ENCODE data around the gene HLA-DOA. TPM values are rescaled to one million over a fixed set of nuclear protein-coding genes. Genes with fewer than 3 reads are reported as not detected.

The HLA-DOA gene
- total RNA-seq, 4 donors from 2014 or later = 3.8 to 11.5 (median 8.3) TPM

GRCh38 chr6:33023536-33023935, 14.1 kb upstream of the HLA-DOA start:
- no peak for TF ChIP-seq EP300 (IDR thresholded peaks at IDR 0.05)
- TF ChIP-seq, protein P1, sequence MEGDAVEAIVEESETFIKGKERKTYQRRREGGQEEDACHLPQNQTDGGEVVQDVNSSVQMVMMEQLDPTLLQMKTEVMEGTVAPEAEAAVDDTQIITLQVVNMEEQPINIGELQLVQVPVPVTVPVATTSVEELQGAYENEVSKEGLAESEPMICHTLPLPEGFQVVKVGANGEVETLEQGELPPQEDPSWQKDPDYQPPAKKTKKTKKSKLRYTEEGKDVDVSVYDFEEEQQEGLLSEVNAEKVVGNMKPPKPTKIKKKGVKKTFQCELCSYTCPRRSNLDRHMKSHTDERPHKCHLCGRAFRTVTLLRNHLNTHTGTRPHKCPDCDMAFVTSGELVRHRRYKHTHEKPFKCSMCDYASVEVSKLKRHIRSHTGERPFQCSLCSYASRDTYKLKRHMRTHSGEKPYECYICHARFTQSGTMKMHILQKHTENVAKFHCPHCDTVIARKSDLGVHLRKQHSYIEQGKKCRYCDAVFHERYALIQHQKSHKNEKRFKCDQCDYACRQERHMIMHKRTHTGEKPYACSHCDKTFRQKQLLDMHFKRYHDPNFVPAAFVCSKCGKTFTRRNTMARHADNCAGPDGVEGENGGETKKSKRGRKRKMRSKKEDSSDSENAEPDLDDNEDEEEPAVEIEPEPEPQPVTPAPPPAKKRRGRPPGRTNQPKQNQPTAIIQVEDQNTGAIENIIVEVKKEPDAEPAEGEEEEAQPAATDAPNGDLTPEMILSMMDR (IDR thresholded peaks at IDR 0.05) = no peak
- no peak for TF ChIP-seq POLR2AphosphoS5 (IDR thresholded peaks at IDR 0.05)
- no peak for TF ChIP-seq POLR2A (IDR thresholded peaks at IDR 0.05; ENCODE audit: low read depth)
- intact Hi-C loops (cut with DNase I) = no loop called here
- Histone ChIP-seq H3K27ac (replicated peaks in 1 of 4) (no peak overlapping the region), H3K36me3 (no peaks in the 10 kb centered on the region), H3K4me3 (no peak overlapping the region), H3K4me1 (peaks cover 9 to 22% (median 15%) of the 10 kb centered on the region in 4 donors), H3K9me3 (no peaks in the 10 kb centered on the region), H3K27me3 (peaks cover 0 to 3% (median 0%) of the 10 kb centered on the region in 4 donors)
- DNase-seq (ENCODE audit: extremely low spot score) = no peak
- 71% methylated on average over 3 of the region's 3 CpGs for WGBS

DNA sequence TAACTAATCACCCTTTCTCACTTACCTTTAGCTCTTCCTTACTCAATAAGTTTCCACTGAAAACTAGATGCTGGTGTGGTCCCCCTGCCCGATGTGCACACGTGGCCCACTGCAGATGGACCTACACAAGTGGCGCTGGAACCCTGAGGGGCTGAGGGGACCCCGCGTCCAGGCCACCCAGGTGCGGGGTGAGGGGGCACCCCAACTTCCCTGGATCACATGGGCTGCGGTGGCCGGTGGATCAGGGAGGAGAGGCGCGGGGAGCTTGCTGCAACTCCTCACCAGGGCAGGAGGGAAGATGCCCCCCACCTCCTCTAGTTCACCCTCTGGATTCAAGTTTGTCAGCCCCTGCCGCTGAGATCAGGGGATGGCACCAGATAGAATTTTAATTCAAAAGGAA, 12.5 kb upstream of the HLA-DOA start:
- Histone ChIP-seq H3K36me3 (no peaks in the 10 kb centered on the region), H3K27ac (replicated peaks in 1 of 4) (no peak overlapping the region), H3K27me3 (peaks cover 0 to 13% (median 2%) of the 10 kb centered on the region in 4 donors), H3K9me3 (no peaks in the 10 kb centered on the region), H3K4me1 (peaks cover 19 to 24% (median 22%) of the 10 kb centered on the region in 4 donors), H3K4me3 (no peak overlapping the region)
- intact Hi-C loops (cut with DNase I) = no loop called here
- 69% methylated on average over 5 of the region's 11 CpGs for WGBS
- TF ChIP-seq, protein P1 (IDR thresholded peaks at IDR 0.05) = no peak
- TF ChIP-seq POLR2AphosphoS5 (IDR thresholded peaks at IDR 0.05) (no peak), POLR2A (IDR thresholded peaks at IDR 0.05; ENCODE audit: low read depth) (no peak), EP300 (IDR thresholded peaks at IDR 0.05) (no peak)
- no peak for DNase-seq (ENCODE audit: extremely low spot score)

- TF ChIP-seq POLR2AphosphoS5 (IDR thresholded peaks at IDR 0.05) (no peak), EP300 (IDR thresholded peaks at IDR 0.05) (no peak), POLR2A (IDR thresholded peaks at IDR 0.05; ENCODE audit: low read depth) (no peak)
- TF ChIP-seq, protein P1 (IDR thresholded peaks at IDR 0.05) = no peak
- H3K27ac ChIP-seq (replicated peaks in 1 of 4) = peak overlapping the region; percentile 67 to 83 (median 73)
- H3K4me1 ChIP-seq = peaks cover 26 to 35% (median 33%) of the 10 kb centered on the region in 4 donors
- H3K27me3 ChIP-seq = peaks cover 0 to 23% (median 2%) of the 10 kb centered on the region in 4 donors
- intact Hi-C loops (cut with DNase I) = loop anchor here (5.0 kb wide), 1 partner anchor 228 kb away; no protein-coding TSS in a partner anchor
- no peaks in the 10 kb centered on the region for H3K36me3 ChIP-seq
- DNase-seq (ENCODE audit: extremely low spot score) = no peak
- H3K4me3 ChIP-seq = peak overlapping the region in 2 of 4 donors; percentile 33 to 47
- no peaks in the 10 kb centered on the region for H3K9me3 ChIP-seq
Observed at GRCh38 chr6:33019372-33019771, 10.0 kb upstream of the HLA-DOA start.

DNA sequence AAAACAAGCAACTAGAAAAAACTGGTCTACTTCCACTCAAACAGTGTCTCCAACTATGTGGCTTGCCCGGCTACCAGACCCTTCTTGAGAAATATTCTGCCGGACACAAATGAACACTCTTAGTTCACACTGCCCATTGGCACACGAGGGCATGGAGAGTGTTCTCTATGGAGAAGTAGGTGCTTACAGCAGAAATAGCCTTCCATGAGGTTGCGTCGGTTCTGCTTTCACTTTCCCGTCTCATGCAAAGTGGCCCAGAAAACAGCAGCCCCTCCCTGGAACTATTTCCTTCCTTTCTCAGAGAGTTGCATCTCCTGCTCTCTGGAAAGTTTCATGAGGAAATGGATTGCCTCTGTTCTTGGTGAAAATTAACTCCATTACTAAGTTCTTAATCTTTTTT, 9.5 kb upstream of the HLA-DOA start:
- Histone ChIP-seq H3K4me1 (peaks cover 26 to 35% (median 33%) of the 10 kb centered on the region in 4 donors), H3K27ac (replicated peaks in 1 of 4) (peak overlapping the region; percentile 67 to 83 (median 73)), H3K4me3 (peak overlapping the region; percentile 29 to 47 (median 32)), H3K36me3 (no peaks in the 10 kb centered on the region), H3K27me3 (peaks cover 0 to 28% (median 2%) of the 10 kb centered on the region in 4 donors), H3K9me3 (no peaks in the 10 kb centered on the region)
- no peak for TF ChIP-seq POLR2A (IDR thresholded peaks at IDR 0.05; ENCODE audit: low read depth)
- TF ChIP-seq, protein P1 (IDR thresholded peaks at IDR 0.05) = no peak
- TF ChIP-seq POLR2AphosphoS5 (IDR thresholded peaks at IDR 0.05) = peak; percentile 64 to 65
- 18% methylated on average over 6 of the region's 6 CpGs for WGBS
- no peak for DNase-seq (ENCODE audit: extremely low spot score)
- intact Hi-C loops (cut with DNase I) = loop anchor here (5.0 kb wide), 1 partner anchor 228 kb away; no protein-coding TSS in a partner anchor

DNA sequence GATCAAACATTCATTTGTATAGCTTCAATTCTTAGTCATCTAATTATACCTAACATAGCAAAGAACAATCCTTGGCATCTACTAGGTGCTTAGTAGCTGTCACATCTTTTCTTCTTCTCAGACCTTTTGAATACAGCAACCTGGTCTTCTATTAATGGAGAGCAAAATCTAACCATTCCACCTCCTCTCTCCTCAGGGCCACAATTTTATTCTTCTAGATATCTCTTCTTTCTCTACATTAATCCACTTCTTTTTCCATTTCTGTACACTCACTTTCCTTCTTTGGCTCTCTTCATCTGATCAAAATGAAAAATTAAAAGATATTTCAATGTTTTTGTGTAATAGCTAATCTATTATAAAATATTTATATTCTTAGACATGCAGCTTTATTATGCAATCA, 9.0 kb upstream of the HLA-DOA start:
- Histone ChIP-seq H3K27me3 (peaks cover 0 to 33% (median 2%) of the 10 kb centered on the region in 4 donors), H3K4me3 (peak overlapping the region in 3 of 4 donors; percentile 32 to 47 (median 33)), H3K36me3 (no peaks in the 10 kb centered on the region), H3K4me1 (peaks cover 26 to 35% (median 33%) of the 10 kb centered on the region in 4 donors), H3K27ac (replicated peaks in 1 of 4) (peak overlapping the region; percentile 67 to 83 (median 73)), H3K9me3 (no peaks in the 10 kb centered on the region)
- TF ChIP-seq, protein P1 (IDR thresholded peaks at IDR 0.05) = no peak
- TF ChIP-seq EP300 (IDR thresholded peaks at IDR 0.05) (no peak), POLR2AphosphoS5 (IDR thresholded peaks at IDR 0.05) (no peak), POLR2A (IDR thresholded peaks at IDR 0.05; ENCODE audit: low read depth) (no peak)
- no peak for DNase-seq (ENCODE audit: extremely low spot score)
- intact Hi-C loops (cut with DNase I) = loop anchor here (5.0 kb wide), 1 partner anchor 229 kb away; no protein-coding TSS in a partner anchor
